Mammary epithelial cell (primary cell): ENCODE results near the gene KCNMA1.

Source experiments
- EZH2 ChIP-seq: IDR thresholded peaks from 2 replicates; pipeline ENCODE4 v1.6.1; 2012; ENCODE audit warnings: low read length, inconsistent platforms, borderline replicate concordance
- TF ChIP-seq, protein P1 (sequence below), 2 donors: IDR thresholded peaks in 1 of 2; conservative IDR thresholded peaks in 1 of 2; 2 replicates each; pipeline ENCODE4 v1.5.1; 2011 to 2012; ENCODE audit warnings: inconsistent platforms in 2 of 2, low read length in 2 of 2, mild to moderate bottlenecking in 2 of 2, control low read depth in 1 of 2, low read depth in 1 of 2; ENCODE audit not compliant: insufficient read depth in 1 of 2; ENCODE audit errors: extremely low read depth in 1 of 2

DNA sequence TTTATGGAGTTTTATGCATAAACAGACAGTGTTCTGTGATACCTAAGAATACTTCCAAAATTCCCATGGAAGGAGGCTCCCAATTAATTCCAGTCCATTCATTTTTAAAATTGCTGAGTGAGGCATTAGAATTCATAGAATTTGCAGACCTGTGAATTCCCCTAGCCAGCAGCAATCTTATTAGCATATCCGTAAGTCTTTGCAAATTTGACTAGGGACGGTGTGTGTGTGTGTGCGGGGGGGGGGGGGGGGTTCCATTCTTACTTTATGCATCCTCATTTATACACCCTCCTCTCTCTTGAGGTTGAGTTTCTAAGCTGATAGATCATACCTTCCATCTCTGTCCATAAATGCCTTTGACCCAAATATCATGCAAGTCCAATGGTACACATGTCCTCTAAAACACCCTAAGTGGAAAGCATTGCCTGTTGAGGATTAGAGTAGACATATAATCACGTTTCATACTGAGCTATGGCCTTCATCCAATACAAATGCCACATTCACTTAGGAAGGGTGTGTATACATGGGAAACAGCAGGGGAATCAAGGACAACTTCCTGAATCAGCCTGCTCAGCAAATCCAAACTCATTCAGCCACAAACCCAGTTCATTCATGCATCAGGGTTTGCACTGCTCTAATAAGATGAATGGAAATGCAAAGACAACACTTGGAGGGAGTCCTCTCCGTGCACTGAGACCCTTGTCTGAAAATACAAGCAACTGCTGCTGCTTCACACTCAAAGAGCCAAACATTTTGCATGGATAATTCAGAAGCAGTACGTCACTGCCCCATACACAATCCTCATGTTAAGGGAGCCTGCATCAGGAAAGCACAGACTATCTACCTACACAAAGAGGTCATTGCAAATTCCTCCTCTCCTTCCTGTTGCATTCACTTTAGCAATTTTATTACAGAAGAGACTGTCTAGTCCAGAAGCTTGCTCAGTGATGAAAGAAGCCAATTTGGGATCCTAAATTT lies 350.8 kb downstream of the KCNMA1 start:
- TF ChIP-seq, protein P1, sequence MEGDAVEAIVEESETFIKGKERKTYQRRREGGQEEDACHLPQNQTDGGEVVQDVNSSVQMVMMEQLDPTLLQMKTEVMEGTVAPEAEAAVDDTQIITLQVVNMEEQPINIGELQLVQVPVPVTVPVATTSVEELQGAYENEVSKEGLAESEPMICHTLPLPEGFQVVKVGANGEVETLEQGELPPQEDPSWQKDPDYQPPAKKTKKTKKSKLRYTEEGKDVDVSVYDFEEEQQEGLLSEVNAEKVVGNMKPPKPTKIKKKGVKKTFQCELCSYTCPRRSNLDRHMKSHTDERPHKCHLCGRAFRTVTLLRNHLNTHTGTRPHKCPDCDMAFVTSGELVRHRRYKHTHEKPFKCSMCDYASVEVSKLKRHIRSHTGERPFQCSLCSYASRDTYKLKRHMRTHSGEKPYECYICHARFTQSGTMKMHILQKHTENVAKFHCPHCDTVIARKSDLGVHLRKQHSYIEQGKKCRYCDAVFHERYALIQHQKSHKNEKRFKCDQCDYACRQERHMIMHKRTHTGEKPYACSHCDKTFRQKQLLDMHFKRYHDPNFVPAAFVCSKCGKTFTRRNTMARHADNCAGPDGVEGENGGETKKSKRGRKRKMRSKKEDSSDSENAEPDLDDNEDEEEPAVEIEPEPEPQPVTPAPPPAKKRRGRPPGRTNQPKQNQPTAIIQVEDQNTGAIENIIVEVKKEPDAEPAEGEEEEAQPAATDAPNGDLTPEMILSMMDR (conservative IDR thresholded peaks at IDR 0.05 in 1 of 2, IDR thresholded peaks at IDR 0.05 in 1 of 2; ENCODE audit: extremely low read depth in 1 of 2, insufficient read depth in 1 of 2, low read depth in 1 of 2, low read length in 2 of 2): no peak
- TF ChIP-seq EZH2: no peak
